ENCODE results near the gene SOHLH2. TPM values are rescaled to one million over a fixed set of nuclear protein-coding genes. Genes with fewer than 3 reads are reported as not detected.

SOHLH2 gene
- total and polyA plus RNA-seq, 5 donors = 0.34 to 0.74 TPM; not detected in 3

DNA sequence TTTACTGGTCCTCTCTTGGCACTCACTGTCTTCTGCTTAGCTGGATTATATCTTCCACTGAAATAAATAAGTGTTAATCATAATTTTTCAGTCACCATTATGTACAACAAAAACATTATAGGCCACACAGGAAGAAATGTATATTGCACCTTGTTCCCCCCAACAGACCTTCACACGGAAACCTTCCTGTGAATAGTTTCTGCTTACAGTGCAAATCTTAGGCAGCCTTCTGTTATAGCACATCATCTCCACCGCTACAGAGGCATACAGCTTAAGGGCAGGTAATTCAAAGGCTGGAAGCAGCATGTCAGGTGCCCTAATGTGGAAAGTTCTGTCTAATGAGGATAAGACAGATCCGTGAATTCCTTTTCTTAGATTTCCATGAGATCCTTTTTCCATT lies 16.9 kb upstream of the SOHLH2 start:
- Histone ChIP-seq H3K9me3 (ENCODE audit: control insufficient read depth, low read length) (no peaks in the 10 kb centered on the region), H3K4me1 (ENCODE audit: control insufficient read depth, insufficient read depth, low read length) (no peaks in the 10 kb centered on the region), H3K27me3 (ENCODE audit: control insufficient read depth, insufficient read depth) (no peaks in the 10 kb centered on the region), H3K27ac (ENCODE audit: low read length) (no peak overlapping the region), H3K4me3 (ENCODE audit: low read length) (no peak overlapping the region)
- DNase-seq = no peak
- 73% methylated on average over 3 of the region's 3 CpGs for whole genome bisulfite sequencing
- intact Hi-C loops (cut with DNase I) = no loop called here
- ATAC-seq = no peak

DNA sequence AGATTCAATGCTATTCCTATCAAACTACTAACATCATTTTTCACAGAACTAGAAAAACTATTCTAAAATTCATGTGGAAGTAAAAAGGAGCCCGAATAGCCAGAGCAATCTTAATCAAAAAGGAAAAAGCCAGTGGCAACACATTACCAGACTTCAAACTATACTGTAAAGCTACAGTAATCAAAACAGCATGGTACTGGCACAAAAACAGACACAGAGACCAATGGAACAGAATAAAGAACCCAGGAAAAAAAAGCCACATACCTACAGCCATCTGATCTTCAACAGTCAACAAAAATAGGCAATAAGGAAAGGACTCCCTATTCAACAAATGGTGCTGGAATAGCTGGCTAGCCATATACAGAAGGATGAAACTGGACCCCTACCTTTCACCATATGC lies 10.4 kb upstream of the SOHLH2 start:
- intact Hi-C loops (cut with DNase I) = no loop called here
- ATAC-seq = no peak
- WGBS = 72% methylated on average over 1 of the region's 1 CpG
- H3K27ac ChIP-seq (ENCODE audit: low read length) = no peak overlapping the region
- no peak overlapping the region for H3K4me3 ChIP-seq (ENCODE audit: low read length)
- no peaks in the 10 kb centered on the region for H3K4me1 ChIP-seq (ENCODE audit: control insufficient read depth, insufficient read depth, low read length)
- no peaks in the 10 kb centered on the region for H3K27me3 ChIP-seq (ENCODE audit: control insufficient read depth, insufficient read depth)
- H3K9me3 ChIP-seq (ENCODE audit: control insufficient read depth, low read length) = no peaks in the 10 kb centered on the region
- DNase-seq = no peak

DNA sequence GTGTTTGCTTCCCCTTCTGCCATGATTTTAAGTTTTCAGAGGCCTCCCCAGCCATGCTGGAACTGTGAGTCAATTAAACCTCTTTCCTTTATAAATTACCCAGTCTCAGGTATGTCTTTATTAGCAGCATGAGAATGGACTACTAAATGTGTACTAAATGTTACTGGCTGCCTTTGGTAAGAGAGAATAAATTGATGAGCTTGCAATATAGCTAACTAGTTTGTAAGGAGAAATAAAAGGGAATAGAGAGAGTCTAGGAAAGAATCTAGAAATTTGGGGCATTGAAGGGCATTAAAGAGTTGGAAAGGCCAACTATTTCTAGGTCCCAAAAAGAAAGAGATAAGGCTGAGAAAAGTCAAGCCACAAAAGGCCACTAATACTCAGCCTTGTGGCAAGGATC lies 5.5 kb upstream of the SOHLH2 start:
- no peak overlapping the region for H3K27ac ChIP-seq (ENCODE audit: low read length)
- no peak for ATAC-seq

DNA sequence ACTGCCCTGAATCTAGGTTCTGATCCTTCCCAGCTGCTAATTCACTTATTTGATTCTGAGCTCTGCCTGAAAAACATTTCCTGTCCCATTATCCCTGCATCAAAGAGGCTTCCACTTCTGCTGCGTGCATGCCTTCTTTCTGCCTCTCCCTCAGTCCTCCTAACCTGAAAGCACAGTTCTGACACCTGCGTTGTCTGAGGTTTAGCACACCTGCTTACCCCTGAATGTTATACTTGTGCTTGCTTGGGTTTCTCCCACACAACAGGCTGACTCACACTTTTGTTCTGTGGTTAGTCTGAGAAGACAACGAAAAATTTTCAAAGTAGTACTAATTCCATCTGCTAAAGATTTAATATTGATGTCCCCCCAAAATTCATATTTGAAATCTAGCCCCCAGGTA lies 3.1 kb upstream of the SOHLH2 start:
- Histone ChIP-seq H3K4me1 (ENCODE audit: control insufficient read depth, insufficient read depth, low read length) (no peaks in the 10 kb centered on the region), H3K4me3 (ENCODE audit: low read length) (no peak overlapping the region), H3K27me3 (ENCODE audit: control insufficient read depth, insufficient read depth) (no peaks in the 10 kb centered on the region), H3K27ac (ENCODE audit: low read length) (no peak overlapping the region), H3K9me3 (ENCODE audit: control insufficient read depth, low read length) (no peaks in the 10 kb centered on the region)
- DNase-seq (no peak), ATAC-seq (no peak)
- intact Hi-C loops (cut with DNase I) = no loop called here
- 80% methylated on average over 3 of the region's 3 CpGs for WGBS

More for the DNA sequence above, 5.5 kb upstream of the SOHLH2 start:
- no peak overlapping the region for H3K4me3 ChIP-seq (ENCODE audit: low read length)
- H3K27me3 ChIP-seq (ENCODE audit: control insufficient read depth, insufficient read depth) = no peaks in the 10 kb centered on the region
- intact Hi-C loops (cut with DNase I) = no loop called here
- no peaks in the 10 kb centered on the region for H3K9me3 ChIP-seq (ENCODE audit: control insufficient read depth, low read length)
- DNase-seq = no peak
- H3K4me1 ChIP-seq (ENCODE audit: control insufficient read depth, insufficient read depth, low read length) = no peaks in the 10 kb centered on the region

DNA sequence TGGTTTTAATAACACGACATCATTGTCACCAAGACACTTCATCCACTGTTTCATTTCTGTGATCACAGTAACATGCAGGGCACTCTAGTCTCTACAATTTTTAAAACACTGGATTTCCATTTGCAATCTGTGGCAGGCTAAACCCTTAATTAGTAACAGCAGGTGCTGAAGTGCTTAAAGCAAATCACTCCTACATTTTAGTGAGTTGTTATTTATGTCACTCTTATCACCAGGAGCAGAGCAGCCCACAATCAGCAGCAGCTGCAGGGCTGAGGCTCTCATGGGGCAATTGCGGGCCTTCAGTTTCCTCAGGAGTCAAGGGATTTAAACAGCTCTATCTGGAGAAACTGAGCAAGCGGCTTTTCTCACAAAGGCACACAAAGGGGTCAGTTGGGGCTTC lies 1.6 kb downstream of the SOHLH2 start:
- 48% methylated on average over 3 of the region's 3 CpGs for WGBS
- intact Hi-C loops (cut with DNase I) = no loop called here
- DNase-seq (no peak), ATAC-seq (no peak)
- Histone ChIP-seq H3K27ac (ENCODE audit: low read length) (no peak overlapping the region), H3K9me3 (ENCODE audit: control insufficient read depth, low read length) (no peaks in the 10 kb centered on the region), H3K27me3 (ENCODE audit: control insufficient read depth, insufficient read depth) (no peaks in the 10 kb centered on the region), H3K4me3 (ENCODE audit: low read length) (no peak overlapping the region), H3K4me1 (ENCODE audit: control insufficient read depth, insufficient read depth, low read length) (no peaks in the 10 kb centered on the region)

DNA sequence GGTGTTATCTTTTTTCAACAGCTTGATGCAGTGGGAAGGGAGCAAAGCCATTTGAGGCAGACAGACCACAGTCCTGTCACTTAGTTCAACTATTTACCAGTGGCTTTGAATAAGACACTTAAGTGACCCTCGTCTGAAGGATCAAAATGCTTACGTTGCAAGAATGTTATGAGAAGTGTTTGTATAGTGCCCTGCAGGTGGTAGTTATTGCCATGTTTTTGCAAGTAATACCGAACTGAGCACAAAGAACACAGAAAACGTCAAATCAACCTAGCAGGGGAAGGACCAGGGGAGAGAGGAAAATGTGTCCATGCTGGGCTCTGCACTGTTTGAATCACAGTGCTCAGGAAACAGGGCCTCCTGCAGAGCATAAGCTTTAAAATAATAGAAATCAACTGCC lies 2.8 kb downstream of the SOHLH2 start:
- no peaks in the 10 kb centered on the region for H3K9me3 ChIP-seq (ENCODE audit: control insufficient read depth, low read length)
- no peak overlapping the region for H3K4me3 ChIP-seq (ENCODE audit: low read length)
- no peak overlapping the region for H3K27ac ChIP-seq (ENCODE audit: low read length)
- no peaks in the 10 kb centered on the region for H3K27me3 ChIP-seq (ENCODE audit: control insufficient read depth, insufficient read depth)
- no peak for DNase-seq
- no peaks in the 10 kb centered on the region for H3K4me1 ChIP-seq (ENCODE audit: control insufficient read depth, insufficient read depth, low read length)
- ATAC-seq = no peak
- intact Hi-C loops (cut with DNase I) = no loop called here
- 76% methylated on average over 4 of the region's 4 CpGs for WGBS

DNA sequence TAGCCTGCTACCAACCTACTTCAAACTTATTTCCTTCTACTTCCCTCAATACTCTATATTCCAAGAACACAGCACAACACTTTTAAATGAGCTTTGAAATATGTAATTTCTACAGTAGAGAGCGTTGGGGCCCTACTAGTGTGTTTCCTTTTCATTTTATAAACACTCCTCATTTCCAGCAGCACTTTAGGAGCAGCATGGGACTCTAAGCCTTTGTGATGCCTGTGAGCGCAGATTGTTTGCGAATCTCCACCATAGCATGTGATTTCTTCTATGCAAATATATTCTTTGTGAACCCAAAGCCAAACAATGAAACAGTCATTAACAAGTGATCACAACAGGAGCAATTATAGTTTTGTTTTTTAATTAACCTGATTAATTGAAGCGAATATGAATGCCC lies 3.6 kb downstream of the SOHLH2 start:
- H3K4me3 ChIP-seq (ENCODE audit: low read length) = no peak overlapping the region
- WGBS = 86% methylated on average over 4 of the region's 4 CpGs
- DNase-seq = no peak
- no peaks in the 10 kb centered on the region for H3K4me1 ChIP-seq (ENCODE audit: control insufficient read depth, insufficient read depth, low read length)
- no peak overlapping the region for H3K27ac ChIP-seq (ENCODE audit: low read length)
- H3K27me3 ChIP-seq (ENCODE audit: control insufficient read depth, insufficient read depth) = no peaks in the 10 kb centered on the region
- no peaks in the 10 kb centered on the region for H3K9me3 ChIP-seq (ENCODE audit: control insufficient read depth, low read length)
- no peak for ATAC-seq
- intact Hi-C loops (cut with DNase I) = no loop called here

DNA sequence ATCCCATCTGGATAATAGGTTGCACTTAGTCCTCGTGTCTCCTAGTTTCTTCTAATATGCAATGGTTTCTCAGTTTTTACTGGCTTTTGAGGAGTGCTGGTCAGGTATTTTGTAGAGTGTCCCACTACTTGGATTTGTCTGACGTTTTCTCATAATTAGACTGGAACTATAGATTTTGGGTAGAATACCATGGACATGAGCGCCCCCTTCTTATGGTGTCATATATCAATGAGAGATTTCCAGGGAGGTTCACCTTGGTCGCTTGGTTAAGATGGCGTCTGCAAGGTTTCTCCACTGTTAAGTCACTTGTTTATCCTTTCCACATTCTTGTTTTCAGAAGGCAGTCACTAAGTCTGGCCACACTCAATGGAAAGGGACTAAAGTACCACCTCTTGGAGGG lies 6.7 kb downstream of the SOHLH2 start:
- 80% methylated on average over 5 of the region's 5 CpGs for WGBS
- H3K4me3 ChIP-seq (ENCODE audit: low read length) = no peak overlapping the region
- no peaks in the 10 kb centered on the region for H3K9me3 ChIP-seq (ENCODE audit: control insufficient read depth, low read length)
- no peak for ATAC-seq
- no peak for DNase-seq
- no peaks in the 10 kb centered on the region for H3K27me3 ChIP-seq (ENCODE audit: control insufficient read depth, insufficient read depth)
- intact Hi-C loops (cut with DNase I) = no loop called here
- no peaks in the 10 kb centered on the region for H3K4me1 ChIP-seq (ENCODE audit: control insufficient read depth, insufficient read depth, low read length)
- H3K27ac ChIP-seq (ENCODE audit: low read length) = no peak overlapping the region

DNA sequence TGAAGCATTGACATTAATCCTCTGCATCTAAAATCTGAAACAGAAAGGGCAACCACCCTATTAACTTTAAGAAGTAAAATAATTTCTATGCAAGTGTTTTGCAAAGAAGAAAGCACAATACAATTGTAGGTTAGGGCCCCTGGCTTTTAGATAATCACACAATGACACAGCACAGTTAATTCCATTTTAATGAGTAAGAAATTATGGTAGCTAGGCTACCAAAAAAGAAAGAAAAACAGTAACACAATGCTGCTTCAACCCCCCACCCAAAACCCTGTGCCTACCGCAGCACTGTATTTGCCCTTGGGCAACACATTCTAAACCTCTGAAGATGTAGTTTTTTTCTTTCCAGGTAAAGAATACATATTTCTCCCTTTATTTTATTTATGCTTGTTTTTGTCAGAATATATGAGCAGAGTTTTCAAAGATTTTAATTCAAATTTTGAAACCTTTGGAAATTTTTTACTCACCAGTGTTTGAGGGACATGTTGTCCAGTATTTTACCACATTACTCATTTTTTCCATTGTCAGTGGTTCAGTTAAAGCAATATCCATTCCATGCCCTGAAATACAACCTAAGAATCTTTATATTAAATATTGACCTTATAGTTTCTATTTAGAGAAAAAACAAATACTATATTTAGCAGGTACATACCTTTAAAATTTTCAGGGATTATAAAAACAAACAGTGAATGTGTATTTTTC lies 21.1 kb downstream of the SOHLH2 start:
- H3K9me3 ChIP-seq (ENCODE audit: control insufficient read depth, low read length) = no peaks in the 10 kb centered on the region
- H3K27me3 ChIP-seq (ENCODE audit: control insufficient read depth, insufficient read depth) = no peaks in the 10 kb centered on the region
- intact Hi-C loops (cut with DNase I) = no loop called here
- no peaks in the 10 kb centered on the region for H3K4me1 ChIP-seq (ENCODE audit: control insufficient read depth, insufficient read depth, low read length)
- no peak overlapping the region for H3K27ac ChIP-seq (ENCODE audit: low read length)
- DNase-seq = no peak
- WGBS = 90% methylated on average over 1 of the region's 1 CpG
- ATAC-seq = no peak
- H3K4me3 ChIP-seq (ENCODE audit: low read length) = no peak overlapping the region

DNA sequence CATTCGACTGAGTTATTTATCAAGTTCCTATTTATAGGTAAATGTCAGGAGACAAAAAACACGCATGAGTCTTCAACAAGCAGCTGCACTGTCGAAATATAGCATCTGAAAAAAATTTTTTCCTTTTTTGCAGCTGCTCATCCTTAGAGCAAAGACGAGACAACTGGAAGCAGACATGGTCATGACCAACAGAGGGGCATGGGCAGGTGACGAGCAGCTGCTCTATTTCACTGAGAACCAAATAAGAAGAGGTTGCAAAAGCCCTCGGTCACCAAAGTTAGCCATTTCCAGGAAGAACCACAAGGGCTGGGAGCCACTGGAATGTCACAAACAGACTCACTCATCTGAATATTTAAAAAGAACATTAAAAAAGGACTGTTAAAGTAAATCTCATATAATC lies 22.2 kb downstream of the SOHLH2 start:
- H3K4me3 ChIP-seq (ENCODE audit: low read length) = no peak overlapping the region
- H3K27ac ChIP-seq (ENCODE audit: low read length) = no peak overlapping the region
- H3K9me3 ChIP-seq (ENCODE audit: control insufficient read depth, low read length) = no peaks in the 10 kb centered on the region
- WGBS = 76% methylated on average over 6 of the region's 6 CpGs
- ATAC-seq (no peak), DNase-seq (no peak)
- no peaks in the 10 kb centered on the region for H3K4me1 ChIP-seq (ENCODE audit: control insufficient read depth, insufficient read depth, low read length)
- no peaks in the 10 kb centered on the region for H3K27me3 ChIP-seq (ENCODE audit: control insufficient read depth, insufficient read depth)
- intact Hi-C loops (cut with DNase I) = no loop called here

DNA sequence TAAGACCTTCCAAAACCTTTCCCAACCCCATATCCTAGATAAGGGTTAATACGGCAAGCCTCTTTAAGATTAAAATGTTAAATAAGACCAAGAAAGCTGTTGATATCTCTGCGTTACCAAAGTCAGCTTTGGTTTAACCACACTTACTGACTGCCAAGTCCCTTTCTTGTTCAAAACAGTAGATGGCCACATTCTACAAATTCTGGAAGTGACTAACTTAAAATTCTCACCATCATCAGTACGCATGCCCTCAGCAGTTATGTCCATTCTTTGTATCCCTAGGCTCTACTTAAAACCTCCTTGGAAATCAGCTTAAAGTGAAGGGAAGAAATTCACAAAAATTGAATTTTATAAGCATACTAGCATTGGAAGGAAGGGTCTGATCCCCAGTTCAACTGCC lies 23.6 kb downstream of the SOHLH2 start:
- DNase-seq (no peak), ATAC-seq (no peak)
- no peak overlapping the region for H3K4me3 ChIP-seq (ENCODE audit: low read length)
- no peaks in the 10 kb centered on the region for H3K4me1 ChIP-seq (ENCODE audit: control insufficient read depth, insufficient read depth, low read length)
- no peaks in the 10 kb centered on the region for H3K27me3 ChIP-seq (ENCODE audit: control insufficient read depth, insufficient read depth)
- WGBS = 75% methylated on average over 3 of the region's 3 CpGs
- intact Hi-C loops (cut with DNase I) = no loop called here
- no peak overlapping the region for H3K27ac ChIP-seq (ENCODE audit: low read length)
- H3K9me3 ChIP-seq (ENCODE audit: control insufficient read depth, low read length) = no peaks in the 10 kb centered on the region

DNA sequence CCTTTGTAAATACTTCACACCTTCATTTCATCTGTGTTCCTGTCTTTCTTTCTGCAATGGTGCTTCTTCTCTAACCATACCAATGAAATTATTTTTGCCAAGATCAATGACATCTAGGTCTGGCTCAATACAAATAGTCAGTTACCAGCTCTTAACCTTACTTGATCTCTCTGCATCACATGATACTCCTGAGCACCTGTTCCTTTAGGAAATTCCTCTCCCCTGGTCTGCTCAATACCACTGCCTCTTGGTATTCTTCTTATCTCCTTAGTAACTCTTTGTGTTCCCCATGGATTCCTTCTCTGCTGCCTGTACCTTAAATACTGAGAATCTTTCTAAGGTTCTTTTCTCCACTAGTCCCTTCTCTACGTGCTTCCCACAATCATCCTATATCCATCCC lies 25.9 kb downstream of the SOHLH2 start:
- 93% methylated on average over 1 of the region's 1 CpG for WGBS
- ATAC-seq (no peak), DNase-seq (no peak)
- H3K27me3 ChIP-seq (ENCODE audit: control insufficient read depth, insufficient read depth) = no peaks in the 10 kb centered on the region
- no peak overlapping the region for H3K4me3 ChIP-seq (ENCODE audit: low read length)
- H3K27ac ChIP-seq (ENCODE audit: low read length) = no peak overlapping the region
- no peaks in the 10 kb centered on the region for H3K9me3 ChIP-seq (ENCODE audit: control insufficient read depth, low read length)
- no peaks in the 10 kb centered on the region for H3K4me1 ChIP-seq (ENCODE audit: control insufficient read depth, insufficient read depth, low read length)
- intact Hi-C loops (cut with DNase I) = no loop called here

Measured in right cardiac atrium (tissue), 5 donors.